ENCODE data around the gene EPB41L4B. TPM values are rescaled to one million over a fixed set of nuclear protein-coding genes. Genes with fewer than 3 reads are reported as not detected.

EPB41L4B gene
- total and polyA plus RNA-seq, 2 of the 13 experiments (the other 11 are each of a cell fraction or from before 2014, with no cell fraction given): 17.6 to 22.1 TPM

DNA sequence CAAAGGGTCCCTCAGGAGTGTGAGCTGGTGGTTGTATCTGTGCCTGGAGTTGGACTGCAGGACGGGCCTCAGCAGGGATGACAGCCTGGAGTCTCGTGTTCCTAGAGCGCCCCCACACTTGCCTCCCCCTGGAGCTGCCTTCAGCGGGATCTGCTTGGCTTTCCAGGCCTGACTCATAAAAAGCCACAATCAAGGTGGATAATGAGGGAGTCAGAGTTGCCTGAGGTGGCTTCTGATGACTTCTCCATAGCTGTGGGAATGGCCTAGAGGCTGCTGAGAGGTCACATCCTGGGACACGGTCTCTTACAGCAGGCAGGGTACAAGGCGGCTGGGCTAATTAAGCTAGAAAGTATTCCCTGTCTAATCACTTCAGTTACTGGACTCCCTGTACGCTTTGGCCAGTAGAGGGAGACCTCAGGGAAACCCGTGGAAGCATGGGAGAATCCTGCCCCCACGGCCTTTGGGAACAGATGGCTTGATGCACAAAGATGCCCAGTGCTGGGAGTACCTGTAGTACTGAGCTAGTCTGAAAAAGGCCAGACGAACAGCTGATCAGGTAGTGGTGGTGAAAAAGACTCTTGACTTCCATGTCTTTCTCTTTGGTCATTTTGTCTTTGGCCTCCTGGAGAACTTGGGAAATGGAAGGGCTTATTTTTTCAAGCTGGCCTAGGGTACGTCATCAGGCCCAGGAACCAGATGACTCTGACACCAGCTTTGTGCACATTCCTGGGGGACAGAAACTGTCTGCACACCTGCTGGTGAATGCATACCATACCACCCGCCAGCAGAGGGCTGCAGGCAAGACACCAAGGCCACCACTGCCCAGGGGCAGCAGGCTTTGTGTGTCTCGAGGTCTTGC is 137.7 kb downstream of the EPB41L4B start (continued):
- TF ChIP-seq, protein P1, sequence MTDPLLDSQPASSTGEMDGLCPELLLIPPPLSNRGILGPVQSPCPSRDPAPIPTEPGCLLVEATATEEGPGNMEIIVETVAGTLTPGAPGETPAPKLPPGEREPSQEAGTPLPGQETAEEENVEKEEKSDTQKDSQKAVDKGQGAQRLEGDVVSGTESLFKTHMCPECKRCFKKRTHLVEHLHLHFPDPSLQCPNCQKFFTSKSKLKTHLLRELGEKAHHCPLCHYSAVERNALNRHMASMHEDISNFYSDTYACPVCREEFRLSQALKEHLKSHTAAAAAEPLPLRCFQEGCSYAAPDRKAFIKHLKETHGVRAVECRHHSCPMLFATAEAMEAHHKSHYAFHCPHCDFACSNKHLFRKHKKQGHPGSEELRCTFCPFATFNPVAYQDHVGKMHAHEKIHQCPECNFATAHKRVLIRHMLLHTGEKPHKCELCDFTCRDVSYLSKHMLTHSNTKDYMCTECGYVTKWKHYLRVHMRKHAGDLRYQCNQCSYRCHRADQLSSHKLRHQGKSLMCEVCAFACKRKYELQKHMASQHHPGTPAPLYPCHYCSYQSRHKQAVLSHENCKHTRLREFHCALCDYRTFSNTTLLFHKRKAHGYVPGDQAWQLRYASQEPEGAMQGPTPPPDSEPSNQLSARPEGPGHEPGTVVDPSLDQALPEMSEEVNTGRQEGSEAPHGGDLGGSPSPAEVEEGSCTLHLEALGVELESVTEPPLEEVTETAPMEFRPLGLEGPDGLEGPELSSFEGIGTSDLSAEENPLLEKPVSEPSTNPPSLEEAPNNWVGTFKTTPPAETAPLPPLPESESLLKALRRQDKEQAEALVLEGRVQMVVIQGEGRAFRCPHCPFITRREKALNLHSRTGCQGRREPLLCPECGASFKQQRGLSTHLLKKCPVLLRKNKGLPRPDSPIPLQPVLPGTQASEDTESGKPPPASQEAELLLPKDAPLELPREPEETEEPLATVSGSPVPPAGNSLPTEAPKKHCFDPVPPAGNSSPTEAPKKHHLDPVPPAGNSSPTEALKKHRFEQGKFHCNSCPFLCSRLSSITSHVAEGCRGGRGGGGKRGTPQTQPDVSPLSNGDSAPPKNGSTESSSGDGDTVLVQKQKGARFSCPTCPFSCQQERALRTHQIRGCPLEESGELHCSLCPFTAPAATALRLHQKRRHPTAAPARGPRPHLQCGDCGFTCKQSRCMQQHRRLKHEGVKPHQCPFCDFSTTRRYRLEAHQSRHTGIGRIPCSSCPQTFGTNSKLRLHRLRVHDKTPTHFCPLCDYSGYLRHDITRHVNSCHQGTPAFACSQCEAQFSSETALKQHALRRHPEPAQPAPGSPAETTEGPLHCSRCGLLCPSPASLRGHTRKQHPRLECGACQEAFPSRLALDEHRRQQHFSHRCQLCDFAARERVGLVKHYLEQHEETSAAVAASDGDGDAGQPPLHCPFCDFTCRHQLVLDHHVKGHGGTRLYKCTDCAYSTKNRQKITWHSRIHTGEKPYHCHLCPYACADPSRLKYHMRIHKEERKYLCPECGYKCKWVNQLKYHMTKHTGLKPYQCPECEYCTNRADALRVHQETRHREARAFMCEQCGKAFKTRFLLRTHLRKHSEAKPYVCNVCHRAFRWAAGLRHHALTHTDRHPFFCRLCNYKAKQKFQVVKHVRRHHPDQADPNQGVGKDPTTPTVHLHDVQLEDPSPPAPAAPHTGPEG (CRISPR knock-in tag; IDR thresholded peaks at IDR 0.05): 0 out of 2 replicates have a peak, but pooled peaks have one; percentile 74
- 0 out of 2 replicates have a peak, but pooled peaks have one; percentile 33 for TF ChIP-seq DNMT3B (CRISPR knock-in tag; conservative IDR thresholded peaks at IDR 0.05)
- peak; percentile 25; the same call in 1 of the 2 replicates for TF ChIP-seq SALL1 (CRISPR knock-in tag; IDR thresholded peaks at IDR 0.05)
- TF ChIP-seq, protein P2, sequence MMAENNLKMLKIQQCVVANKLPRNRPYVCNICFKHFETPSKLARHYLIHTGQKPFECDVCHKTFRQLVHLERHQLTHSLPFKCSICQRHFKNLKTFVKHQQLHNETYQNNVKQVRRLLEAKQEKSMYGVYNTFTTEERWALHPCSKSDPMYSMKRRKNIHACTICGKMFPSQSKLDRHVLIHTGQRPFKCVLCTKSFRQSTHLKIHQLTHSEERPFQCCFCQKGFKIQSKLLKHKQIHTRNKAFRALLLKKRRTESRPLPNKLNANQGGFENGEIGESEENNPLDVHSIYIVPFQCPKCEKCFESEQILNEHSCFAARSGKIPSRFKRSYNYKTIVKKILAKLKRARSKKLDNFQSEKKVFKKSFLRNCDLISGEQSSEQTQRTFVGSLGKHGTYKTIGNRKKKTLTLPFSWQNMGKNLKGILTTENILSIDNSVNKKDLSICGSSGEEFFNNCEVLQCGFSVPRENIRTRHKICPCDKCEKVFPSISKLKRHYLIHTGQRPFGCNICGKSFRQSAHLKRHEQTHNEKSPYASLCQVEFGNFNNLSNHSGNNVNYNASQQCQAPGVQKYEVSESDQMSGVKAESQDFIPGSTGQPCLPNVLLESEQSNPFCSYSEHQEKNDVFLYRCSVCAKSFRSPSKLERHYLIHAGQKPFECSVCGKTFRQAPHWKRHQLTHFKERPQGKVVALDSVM (CRISPR knock-in tag; IDR thresholded peaks at IDR 0.05): peak; percentile 56; the same call in 1 of the 2 replicates
- TF ChIP-seq POGZ (CRISPR knock-in tag; IDR thresholded peaks at IDR 0.05): peak; percentile 52
- TF ChIP-seq, protein P3, sequence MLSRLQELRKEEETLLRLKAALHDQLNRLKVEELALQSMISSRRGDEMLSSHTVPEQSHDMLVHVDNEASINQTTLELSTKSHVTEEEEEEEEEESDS (CRISPR knock-in tag; IDR thresholded peaks at IDR 0.05; ENCODE audit: borderline replicate concordance): peak; percentile 25; the same call in 1 of the 2 replicates
- peak; percentile 62; the same call in 1 of the 2 replicates for TF ChIP-seq GFI1 (CRISPR knock-in tag; IDR thresholded peaks at IDR 0.05; ENCODE audit: borderline replicate concordance)
- TF ChIP-seq ZFP36L2 (CRISPR knock-in tag; IDR thresholded peaks at IDR 0.05): no peak
- TF ChIP-seq HNF4G (IDR thresholded peaks at IDR 0.05; ENCODE audit: borderline replicate concordance, low read depth, low read length): no peak
- TF ChIP-seq HNF4G (CRISPR knock-in tag; IDR thresholded peaks at IDR 0.05; ENCODE audit: borderline replicate concordance, low read depth): no peak
- peak; percentile 49 for TF ChIP-seq TARDBP (CRISPR knock-in tag; IDR thresholded peaks at IDR 0.05)
- TF ChIP-seq, protein P4, sequence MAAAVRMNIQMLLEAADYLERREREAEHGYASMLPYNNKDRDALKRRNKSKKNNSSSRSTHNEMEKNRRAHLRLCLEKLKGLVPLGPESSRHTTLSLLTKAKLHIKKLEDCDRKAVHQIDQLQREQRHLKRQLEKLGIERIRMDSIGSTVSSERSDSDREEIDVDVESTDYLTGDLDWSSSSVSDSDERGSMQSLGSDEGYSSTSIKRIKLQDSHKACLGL (CRISPR knock-in tag; IDR thresholded peaks at IDR 0.05): no peak
- TF ChIP-seq HES4 (CRISPR knock-in tag; IDR thresholded peaks at IDR 0.05; ENCODE audit: borderline replicate concordance): 0 out of 2 replicates have a peak, but pooled peaks have one; percentile 46
- TF ChIP-seq, protein P5, sequence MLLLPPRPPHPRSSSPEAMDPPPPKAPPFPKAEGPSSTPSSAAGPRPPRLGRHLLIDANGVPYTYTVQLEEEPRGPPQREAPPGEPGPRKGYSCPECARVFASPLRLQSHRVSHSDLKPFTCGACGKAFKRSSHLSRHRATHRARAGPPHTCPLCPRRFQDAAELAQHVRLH (CRISPR knock-in tag; IDR thresholded peaks at IDR 0.05; ENCODE audit: borderline replicate concordance, low read depth): peak; percentile 49; the same call in 1 of the 2 replicates
- TF ChIP-seq SIN3A (IDR thresholded peaks at IDR 0.05; ENCODE audit: borderline replicate concordance, low read depth, low read length): peak; percentile 14; the same call in 1 of the 2 replicates
- 0 out of 2 replicates have a peak, but pooled peaks have one; percentile 39 for TF ChIP-seq ZNF557 (CRISPR knock-in tag; IDR thresholded peaks at IDR 0.05)

Data from HepG2 (cell line).